HepG2 (cell line): ENCODE measurements around the gene CLDN10. TPM values are rescaled to one million over a fixed set of nuclear protein-coding genes. Genes with fewer than 3 reads are reported as not detected.

Experiments
- HMGA1 ChIP-seq: sonication (generic); formaldehyde crosslinking; conservative IDR thresholded peaks from 2 replicates; pipeline ENCODE4 v1.4.0; 2020; ENCODE audit warnings: missing genetic modification reagents
- NONO ChIP-seq, 2 experiments: fragments of 450-650 bp in 1 of 2; sonication (generic) in 1 of 2; formaldehyde crosslinking in 1 of 2; IDR thresholded peaks in 1 of 2; conservative IDR thresholded peaks in 1 of 2; 2 replicates each; pipeline versions ENCODE4 v1.6.1 to v1.8.0; 2017 to 2022; ENCODE audit warnings: mild to moderate bottlenecking in 1 of 2, missing genetic modification reagents in 1 of 2, moderate library complexity in 1 of 2
- RXRB ChIP-seq: IDR thresholded peaks from 2 replicates; pipeline ENCODE4 v1.6.1; 2016; ENCODE audit warnings: borderline replicate concordance, missing genetic modification reagents, missing compliant biosample characterization
- SIN3A ChIP-seq: IDR thresholded peaks from 2 replicates; pipeline ENCODE4 v1.6.1; 2011; ENCODE audit warnings: low read depth, mild to moderate bottlenecking, control low read depth, low read length, borderline replicate concordance
- TCF7 ChIP-seq: sonication (generic); IDR thresholded peaks from 2 replicates; pipeline ENCODE4 v1.6.1; 2016; ENCODE audit warnings: antibody characterized with exemption, low read depth
- ZBTB2 ChIP-seq: sonication (generic); formaldehyde crosslinking; IDR thresholded peaks from 2 replicates; pipeline ENCODE4 v1.8.0; 2022; ENCODE audit warnings: low read depth, missing genetic modification reagents
- ZNF552 ChIP-seq: sonication (generic); formaldehyde crosslinking; IDR thresholded peaks from 2 replicates; pipeline ENCODE4 v1.9.0; 2022; ENCODE audit warnings: missing genetic modification reagents, mild to moderate bottlenecking, borderline replicate concordance
- ZNF646 ChIP-seq: sonication (generic); formaldehyde crosslinking; IDR thresholded peaks from 2 replicates; pipeline ENCODE4 v1.9.0; 2021; ENCODE audit warnings: mild to moderate bottlenecking, missing genetic modification reagents
- ZNF770 ChIP-seq: sonication (generic); formaldehyde crosslinking; IDR thresholded peaks from 2 replicates; pipeline ENCODE4 v1.5.0; 2020; ENCODE audit warnings: mild to moderate bottlenecking, missing genetic modification reagents
- ZNF839 ChIP-seq: sonication (generic); formaldehyde crosslinking; IDR thresholded peaks from 2 replicates; pipeline ENCODE4 v1.4.0; 2020; ENCODE audit warnings: missing genetic modification reagents, mild to moderate bottlenecking, borderline replicate concordance
- polyA plus RNA-seq, 8 experiments: library from polyadenylated mRNA; depleted of rRNA in 3 of 8; stranded (reverse) in 7 of 8; unstranded in 1 of 8; fragments of >200 nt; fragmentation: Illumina TruSeq in 4 of 8; extraction: Trizol in 4 of 8; gene quantifications; 2 replicates each; pipeline versions ENCODE4 v1.2.1 to v1.2.3, GENCODE V29; 2011 to 2016; ENCODE audit warnings: low read depth in 4 of 8, missing spikeins in 1 of 8, mixed read lengths in 1 of 8; ENCODE audit not compliant: insufficient read depth in 1 of 8
- total RNA-seq, 5 experiments: library from RNA; depleted of rRNA; stranded (reverse); fragments of >200 nt; fragmentation: Illumina TruSeq; extraction: Trizol; gene quantifications; 2 replicates each; pipeline ENCODE4 v1.2.3, GENCODE V29; 2016; ENCODE audit warnings: low read depth in 1 of 5

CLDN10 gene
- total and polyA plus RNA-seq, 2 of the 13 experiments (the other 11 are each of a cell fraction or from before 2014, with no cell fraction given): not detected

- TF ChIP-seq ZNF646 (no peak), TCF7 (no peak), ZNF552 (CRISPR knock-in tag) (no peak), ZNF770 (CRISPR knock-in tag) (no peak), SIN3A (no peak), ZBTB2 (no peak), RXRB (CRISPR knock-in tag) (no peak), HMGA1 (no peak), ZNF839 (CRISPR knock-in tag) (no peak), NONO (IDR thresholded peaks at IDR 0.05) (no peak), NONO (CRISPR knock-in tag; conservative IDR thresholded peaks at IDR 0.05) (no peak)
Measured at GRCh38 chr13:95588721-95589120, 36.2 kb downstream of the CLDN10 start (continued).
